Neural progenitor cell (in vitro differentiated cells): Measurements from ENCODE around the gene PWWP2B. TPM values are rescaled to one million over a fixed set of nuclear protein-coding genes. Genes with fewer than 3 reads are reported as not detected.
A peak's percentile ranks its signal among the peaks of the same experiment; 100 is the strongest.

ENCODE experiments used
- DNase-seq: peaks from one replicate; pipeline ENCODE4 v3.0.0-alpha.2; 2016; ENCODE audit warnings: low spot score
- H2AFZ ChIP-seq: fragments of 200-600 bp; sonication (generic); replicated peaks from 2 replicates; pipeline ENCODE4 v1.6.1; 2016; ENCODE audit warnings: antibody characterized with exemption
- H3F3A ChIP-seq: fragments of 200-600 bp; sonication (generic); 2 replicates; pipeline ENCODE4 v1.6.1; 2016; ENCODE audit warnings: antibody characterized with exemption, low read depth
- H3K27ac ChIP-seq: fragments of 200-600 bp; sonication (generic); 2 replicates; pipeline ENCODE4 v1.5.1; 2016; ENCODE audit warnings: mild to moderate bottlenecking
- H3K27me3 ChIP-seq: fragments of 200-600 bp; sonication (generic); 2 replicates; pipeline ENCODE4 v1.6.1; 2016; ENCODE audit warnings: mild to moderate bottlenecking, moderate library complexity
- H3K36me3 ChIP-seq: fragments of 200-600 bp; sonication (generic); 2 replicates; pipeline ENCODE4 v1.5.1; 2016
- H3K4me1 ChIP-seq: fragments of 200-600 bp; sonication (generic); 2 replicates; pipeline ENCODE4 v1.6.1; 2016; ENCODE audit warnings: mixed run types
- H3K4me2 ChIP-seq: fragments of 200-600 bp; sonication (generic); 2 replicates; pipeline ENCODE4 v1.6.1; 2016
- H3K4me3 ChIP-seq: fragments of 200-600 bp; sonication (generic); 2 replicates; pipeline ENCODE4 v1.5.1; 2016
- H3K79me2 ChIP-seq: fragments of 200-600 bp; sonication (generic); 2 replicates; pipeline ENCODE4 v1.6.1; 2016; ENCODE audit warnings: low read depth
- H3K9ac ChIP-seq: fragments of 200-600 bp; sonication (generic); 2 replicates; pipeline ENCODE4 v1.6.1; 2016
- H3K9me3 ChIP-seq: fragments of 200-600 bp; sonication (generic); 2 replicates; pipeline ENCODE4 v1.5.1; 2016; ENCODE audit warnings: low read depth
- H4K20me1 ChIP-seq: fragments of 200-600 bp; sonication (generic); 2 replicates; pipeline ENCODE4 v1.6.1; 2016; ENCODE audit warnings: low read depth
- H3K27ac Mint-ChIP-seq: 3 replicates; pipeline ENCODE4 v1.8.0; 2021; ENCODE audit warnings: mixed read lengths
- H3K27me3 Mint-ChIP-seq: 2 replicates; pipeline ENCODE4 v1.8.0; 2022; ENCODE audit warnings: low read depth, mild to moderate bottlenecking, inconsistent platforms, moderate library complexity, mixed read lengths; ENCODE audit not compliant: insufficient read depth
- H3K36me3 Mint-ChIP-seq: 3 replicates; pipeline ENCODE4 v1.8.0; 2021; ENCODE audit warnings: mixed read lengths
- H3K4me1 Mint-ChIP-seq: 3 replicates; pipeline ENCODE4 v1.8.0; 2021; ENCODE audit warnings: mixed read lengths
- H3K4me3 Mint-ChIP-seq: 3 replicates; pipeline ENCODE4 v1.8.0; 2021; ENCODE audit warnings: mild to moderate bottlenecking, moderate library complexity, mixed read lengths
- H3K9me3 Mint-ChIP-seq: 3 replicates; pipeline ENCODE4 v1.8.0; 2020; ENCODE audit warnings: mixed read lengths
- EZH2 ChIP-seq: fragments of 200-600 bp; sonication (generic); IDR thresholded peaks from 2 replicates; pipeline ENCODE4 v1.6.1; 2017; ENCODE audit warnings: antibody characterized with exemption, mild to moderate bottlenecking, moderate library complexity
- EZH2phosphoT487 ChIP-seq: fragments of 200-600 bp; sonication (generic); IDR thresholded peaks from 2 replicates; pipeline ENCODE4 v1.6.1; 2017; ENCODE audit warnings: antibody characterized with exemption
- total RNA-seq: library from RNA; depleted of rRNA; stranded (reverse); fragments of >200 nt; gene quantifications from 2 replicates; pipeline ENCODE4 v1.2.3, GENCODE V29; 2015; ENCODE audit warnings: low replicate concordance
- TF ChIP-seq, protein P1 (sequence below): fragments of 200-600 bp; sonication (generic); IDR thresholded peaks from 2 replicates; pipeline ENCODE4 v1.5.1; 2017; ENCODE audit warnings: antibody characterized with exemption, mild to moderate bottlenecking

Gene PWWP2B
- total RNA-seq, 1 donor from 2014 or later = 0.34 TPM

DNA sequence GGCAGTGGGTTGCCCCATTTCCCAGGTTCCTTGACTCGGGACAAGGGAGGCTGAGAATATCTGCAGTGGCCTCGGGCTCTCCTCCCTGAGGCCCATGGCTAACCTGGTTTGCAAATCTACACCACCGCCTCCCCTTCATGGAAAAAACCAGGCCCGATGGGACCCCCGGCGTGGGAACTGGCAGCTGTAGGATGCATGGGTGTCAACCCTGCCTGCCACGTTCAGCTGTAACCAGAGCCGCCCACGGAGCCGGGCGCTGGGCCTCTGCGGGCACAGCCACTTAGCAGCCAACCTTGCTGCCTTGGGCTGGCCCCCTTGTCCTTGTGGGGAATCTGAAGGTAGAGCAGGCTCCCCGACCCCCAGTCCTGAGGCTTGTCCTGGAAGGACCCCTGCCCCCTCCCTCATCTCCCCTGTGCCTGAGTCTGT is 1.6 kb downstream of the PWWP2B start:
- Histone ChIP-seq H3K79me2 (no peaks in the 10 kb centered on the region), H3K4me1 (peaks cover 14% of the 10 kb centered on the region), H3K9ac (no peak overlapping the region), H4K20me1 (peaks cover 9% of the 10 kb centered on the region), H3K36me3 (no peaks in the 10 kb centered on the region), H2AFZ (no peak overlapping the region), H3K4me2 (no peak overlapping the region), H3K9me3 (no peaks in the 10 kb centered on the region), H3K4me3 (no peak overlapping the region), H3K27me3 (peaks cover 55% of the 10 kb centered on the region), H3F3A (peaks cover 15% of the 10 kb centered on the region), H3K27ac (no peak overlapping the region)
- H3K27me3 Mint-ChIP-seq = peaks cover 12% of the 10 kb centered on the region
- TF ChIP-seq, protein P1, sequence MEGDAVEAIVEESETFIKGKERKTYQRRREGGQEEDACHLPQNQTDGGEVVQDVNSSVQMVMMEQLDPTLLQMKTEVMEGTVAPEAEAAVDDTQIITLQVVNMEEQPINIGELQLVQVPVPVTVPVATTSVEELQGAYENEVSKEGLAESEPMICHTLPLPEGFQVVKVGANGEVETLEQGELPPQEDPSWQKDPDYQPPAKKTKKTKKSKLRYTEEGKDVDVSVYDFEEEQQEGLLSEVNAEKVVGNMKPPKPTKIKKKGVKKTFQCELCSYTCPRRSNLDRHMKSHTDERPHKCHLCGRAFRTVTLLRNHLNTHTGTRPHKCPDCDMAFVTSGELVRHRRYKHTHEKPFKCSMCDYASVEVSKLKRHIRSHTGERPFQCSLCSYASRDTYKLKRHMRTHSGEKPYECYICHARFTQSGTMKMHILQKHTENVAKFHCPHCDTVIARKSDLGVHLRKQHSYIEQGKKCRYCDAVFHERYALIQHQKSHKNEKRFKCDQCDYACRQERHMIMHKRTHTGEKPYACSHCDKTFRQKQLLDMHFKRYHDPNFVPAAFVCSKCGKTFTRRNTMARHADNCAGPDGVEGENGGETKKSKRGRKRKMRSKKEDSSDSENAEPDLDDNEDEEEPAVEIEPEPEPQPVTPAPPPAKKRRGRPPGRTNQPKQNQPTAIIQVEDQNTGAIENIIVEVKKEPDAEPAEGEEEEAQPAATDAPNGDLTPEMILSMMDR = no peak
- peaks cover 17% of the 10 kb centered on the region for H3K4me1 Mint-ChIP-seq
- no peaks in the 10 kb centered on the region for H3K36me3 Mint-ChIP-seq
- no peak for DNase-seq
- peak overlapping the region; percentile 35 for H3K4me3 Mint-ChIP-seq
- H3K9me3 Mint-ChIP-seq = no peaks in the 10 kb centered on the region
- H3K27ac Mint-ChIP-seq = no peak overlapping the region

- Mint-ChIP-seq H3K9me3 (no peaks in the 10 kb centered on the region), H3K4me1 (peaks cover 17% of the 10 kb centered on the region), H3K27ac (peak overlapping the region; percentile 33), H3K36me3 (no peaks in the 10 kb centered on the region), H3K27me3 (peaks cover 11% of the 10 kb centered on the region), H3K4me3 (peak overlapping the region; percentile 35)
- no peaks in the 10 kb centered on the region for H3K9me3 ChIP-seq
- no peak for DNase-seq
- peaks cover 15% of the 10 kb centered on the region for H3F3A ChIP-seq
- H3K27ac ChIP-seq = no peak overlapping the region
- H3K4me1 ChIP-seq = peaks cover 14% of the 10 kb centered on the region
- no peaks in the 10 kb centered on the region for H3K79me2 ChIP-seq
- no peak overlapping the region for H3K4me3 ChIP-seq
- no peaks in the 10 kb centered on the region for H3K36me3 ChIP-seq
- H3K4me2 ChIP-seq = no peak overlapping the region
- no peak overlapping the region for H3K9ac ChIP-seq
- H3K27me3 ChIP-seq = peaks cover 50% of the 10 kb centered on the region
- peaks cover 9% of the 10 kb centered on the region for H4K20me1 ChIP-seq
- H2AFZ ChIP-seq = no peak overlapping the region
- TF ChIP-seq EZH2phosphoT487 = no peak
- no peak for TF ChIP-seq EZH2
- TF ChIP-seq, protein P1 = no peak
Measured at GRCh38 chr10:132399117-132400035, 2.4 kb downstream of the PWWP2B start.

DNA sequence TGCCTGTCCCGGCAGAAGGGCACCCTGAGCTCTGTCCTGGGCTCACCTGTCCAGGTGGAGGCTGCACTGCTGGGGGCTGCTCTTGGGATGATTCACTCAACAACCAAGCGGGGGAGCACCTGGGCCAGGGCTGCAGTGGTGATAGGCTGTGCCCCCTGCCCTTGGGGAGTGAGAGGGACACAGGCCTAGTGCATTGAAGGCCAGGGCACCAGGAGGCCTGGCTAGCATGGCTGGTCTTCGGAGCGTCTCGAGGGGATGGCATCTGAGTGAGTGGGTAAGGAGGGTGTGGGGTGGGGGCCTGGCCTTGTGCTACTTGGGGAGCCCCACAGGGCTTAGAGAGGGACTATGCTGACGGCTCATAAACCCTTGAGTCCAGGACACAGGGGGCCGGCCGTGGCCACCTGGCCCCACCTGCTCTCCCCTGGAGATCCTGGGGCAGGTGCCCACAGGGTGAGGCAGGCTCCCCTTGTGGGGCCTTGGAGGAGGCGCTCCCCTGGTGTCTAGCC is 3.1 kb downstream of the PWWP2B start:
- peaks cover 17% of the 10 kb centered on the region for H3K4me1 Mint-ChIP-seq
- H3K27ac ChIP-seq = no peak overlapping the region
- H3K27ac Mint-ChIP-seq = no peak overlapping the region
- H3K79me2 ChIP-seq = no peaks in the 10 kb centered on the region
- no peaks in the 10 kb centered on the region for H3K9me3 Mint-ChIP-seq
- H3K9ac ChIP-seq = no peak overlapping the region
- H3K4me3 ChIP-seq = no peak overlapping the region
- no peak overlapping the region for H2AFZ ChIP-seq
- H3K4me3 Mint-ChIP-seq = no peak overlapping the region
- no peaks in the 10 kb centered on the region for H3K9me3 ChIP-seq
- DNase-seq = no peak
- no peaks in the 10 kb centered on the region for H3K36me3 ChIP-seq
- no peak for TF ChIP-seq EZH2
- TF ChIP-seq, protein P1 = no peak
- TF ChIP-seq EZH2phosphoT487 = no peak
- H3K27me3 Mint-ChIP-seq = peaks cover 8% of the 10 kb centered on the region
- H3K36me3 Mint-ChIP-seq = no peaks in the 10 kb centered on the region
- H4K20me1 ChIP-seq = peaks cover 9% of the 10 kb centered on the region
- peaks cover 15% of the 10 kb centered on the region for H3F3A ChIP-seq
- no peak overlapping the region for H3K4me2 ChIP-seq
- peaks cover 42% of the 10 kb centered on the region for H3K27me3 ChIP-seq
- peaks cover 14% of the 10 kb centered on the region for H3K4me1 ChIP-seq
